HepG2 (cell line): Measurements from ENCODE around the gene NR1H3. TPM values are rescaled to one million over a fixed set of nuclear protein-coding genes. Genes with fewer than 3 reads are reported as not detected.

Experiments used
- DNMT1 ChIP-seq: sonication (generic); formaldehyde crosslinking; IDR thresholded peaks from 2 replicates; pipeline ENCODE4 v1.5.1; 2020; ENCODE audit warnings: mild to moderate bottlenecking, missing genetic modification reagents
- DPF2 ChIP-seq: sonication (generic); formaldehyde crosslinking; IDR thresholded peaks from 2 replicates; pipeline ENCODE4 v1.4.0; 2020; ENCODE audit warnings: mild to moderate bottlenecking, low read depth, missing genetic modification reagents, borderline replicate concordance
- ELF1 ChIP-seq: sonication (generic); formaldehyde crosslinking; IDR thresholded peaks from 2 replicates; pipeline ENCODE4 v1.4.0; 2020; ENCODE audit warnings: missing genetic modification reagents
- GMEB2 ChIP-seq: IDR thresholded peaks from 2 replicates; pipeline ENCODE4 v1.6.1; 2016; ENCODE audit warnings: missing biosample characterization, missing genetic modification reagents, low read depth
- HHEX ChIP-seq: IDR thresholded peaks from 2 replicates; pipeline ENCODE4 v1.6.1; 2016; ENCODE audit warnings: control low read depth
- NR1H2 ChIP-seq: sonication (generic); formaldehyde crosslinking; IDR thresholded peaks from 2 replicates; pipeline ENCODE4 v1.8.1; 2022; ENCODE audit warnings: low read depth, missing genetic modification reagents, borderline replicate concordance
- ONECUT2 ChIP-seq: sonication (generic); formaldehyde crosslinking; IDR thresholded peaks from 2 replicates; pipeline ENCODE4 v1.4.0; 2020; ENCODE audit warnings: missing genetic modification reagents
- RFXAP ChIP-seq: sonication (generic); formaldehyde crosslinking; IDR thresholded peaks from 2 replicates; pipeline ENCODE4 v1.4.0; 2020; ENCODE audit warnings: missing genetic modification reagents, borderline replicate concordance
- TBX3 ChIP-seq: fragments of 450-650 bp; IDR thresholded peaks from 2 replicates; pipeline ENCODE4 v1.6.1; 2017; ENCODE audit warnings: antibody characterized with exemption, mild to moderate bottlenecking, inconsistent platforms, borderline replicate concordance
- ZFP36L1 ChIP-seq: sonication (generic); formaldehyde crosslinking; IDR thresholded peaks from 2 replicates; pipeline ENCODE4 v1.8.0; 2022; ENCODE audit warnings: mild to moderate bottlenecking, missing genetic modification reagents, moderate library complexity
- ZNF136 ChIP-seq: sonication (generic); formaldehyde crosslinking; IDR thresholded peaks from 2 replicates; pipeline ENCODE4 v1.8.1; 2022; ENCODE audit warnings: low read depth, mild to moderate bottlenecking, moderate library complexity, missing genetic modification reagents
- ZNF839 ChIP-seq: sonication (generic); formaldehyde crosslinking; IDR thresholded peaks from 2 replicates; pipeline ENCODE4 v1.4.0; 2020; ENCODE audit warnings: missing genetic modification reagents, mild to moderate bottlenecking, borderline replicate concordance
- polyA plus RNA-seq, 8 experiments: library from polyadenylated mRNA; depleted of rRNA in 3 of 8; stranded (reverse) in 7 of 8; unstranded in 1 of 8; fragments of >200 nt; fragmentation: Illumina TruSeq in 4 of 8; extraction: Trizol in 4 of 8; gene quantifications; 2 replicates each; pipeline versions ENCODE4 v1.2.1 to v1.2.3, GENCODE V29; 2011 to 2016; ENCODE audit warnings: low read depth in 4 of 8, missing spikeins in 1 of 8, mixed read lengths in 1 of 8; ENCODE audit not compliant: insufficient read depth in 1 of 8
- total RNA-seq, 5 experiments: library from RNA; depleted of rRNA; stranded (reverse); fragments of >200 nt; fragmentation: Illumina TruSeq; extraction: Trizol; gene quantifications; 2 replicates each; pipeline ENCODE4 v1.2.3, GENCODE V29; 2016; ENCODE audit warnings: low read depth in 1 of 5
- TF ChIP-seq, protein P1 (sequence below): sonication (generic); formaldehyde crosslinking; IDR thresholded peaks from 2 replicates; pipeline ENCODE4 v1.5.0; 2020; ENCODE audit warnings: missing genetic modification reagents
- TF ChIP-seq, protein P2 (sequence below): sonication (generic); formaldehyde crosslinking; IDR thresholded peaks from 2 replicates; pipeline ENCODE4 v1.5.1; 2020; ENCODE audit warnings: mild to moderate bottlenecking, missing genetic modification reagents, moderate library complexity
- TF ChIP-seq, protein P3 (sequence below): IDR thresholded peaks from 2 replicates; pipeline ENCODE4 v1.6.1; 2012; ENCODE audit warnings: low read length, improper control_type of control experiment

NR1H3 gene
- total and polyA plus RNA-seq, 2 of the 13 experiments (the other 11 are each of a cell fraction or from before 2014, with no cell fraction given): 41.8 to 102 TPM

GRCh38 chr11:47213950-47214565, 43.7 kb upstream of the NR1H3 start (continued):
- TF ChIP-seq, protein P1, sequence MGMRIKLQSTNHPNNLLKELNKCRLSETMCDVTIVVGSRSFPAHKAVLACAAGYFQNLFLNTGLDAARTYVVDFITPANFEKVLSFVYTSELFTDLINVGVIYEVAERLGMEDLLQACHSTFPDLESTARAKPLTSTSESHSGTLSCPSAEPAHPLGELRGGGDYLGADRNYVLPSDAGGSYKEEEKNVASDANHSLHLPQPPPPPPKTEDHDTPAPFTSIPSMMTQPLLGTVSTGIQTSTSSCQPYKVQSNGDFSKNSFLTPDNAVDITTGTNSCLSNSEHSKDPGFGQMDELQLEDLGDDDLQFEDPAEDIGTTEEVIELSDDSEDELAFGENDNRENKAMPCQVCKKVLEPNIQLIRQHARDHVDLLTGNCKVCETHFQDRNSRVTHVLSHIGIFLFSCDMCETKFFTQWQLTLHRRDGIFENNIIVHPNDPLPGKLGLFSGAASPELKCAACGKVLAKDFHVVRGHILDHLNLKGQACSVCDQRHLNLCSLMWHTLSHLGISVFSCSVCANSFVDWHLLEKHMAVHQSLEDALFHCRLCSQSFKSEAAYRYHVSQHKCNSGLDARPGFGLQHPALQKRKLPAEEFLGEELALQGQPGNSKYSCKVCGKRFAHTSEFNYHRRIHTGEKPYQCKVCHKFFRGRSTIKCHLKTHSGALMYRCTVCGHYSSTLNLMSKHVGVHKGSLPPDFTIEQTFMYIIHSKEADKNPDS (CRISPR knock-in tag): no peak
- TF ChIP-seq ELF1 (CRISPR knock-in tag): no peak
- no peak for TF ChIP-seq ZFP36L1 (CRISPR knock-in tag)
- no peak for TF ChIP-seq TBX3
- TF ChIP-seq, protein P2, sequence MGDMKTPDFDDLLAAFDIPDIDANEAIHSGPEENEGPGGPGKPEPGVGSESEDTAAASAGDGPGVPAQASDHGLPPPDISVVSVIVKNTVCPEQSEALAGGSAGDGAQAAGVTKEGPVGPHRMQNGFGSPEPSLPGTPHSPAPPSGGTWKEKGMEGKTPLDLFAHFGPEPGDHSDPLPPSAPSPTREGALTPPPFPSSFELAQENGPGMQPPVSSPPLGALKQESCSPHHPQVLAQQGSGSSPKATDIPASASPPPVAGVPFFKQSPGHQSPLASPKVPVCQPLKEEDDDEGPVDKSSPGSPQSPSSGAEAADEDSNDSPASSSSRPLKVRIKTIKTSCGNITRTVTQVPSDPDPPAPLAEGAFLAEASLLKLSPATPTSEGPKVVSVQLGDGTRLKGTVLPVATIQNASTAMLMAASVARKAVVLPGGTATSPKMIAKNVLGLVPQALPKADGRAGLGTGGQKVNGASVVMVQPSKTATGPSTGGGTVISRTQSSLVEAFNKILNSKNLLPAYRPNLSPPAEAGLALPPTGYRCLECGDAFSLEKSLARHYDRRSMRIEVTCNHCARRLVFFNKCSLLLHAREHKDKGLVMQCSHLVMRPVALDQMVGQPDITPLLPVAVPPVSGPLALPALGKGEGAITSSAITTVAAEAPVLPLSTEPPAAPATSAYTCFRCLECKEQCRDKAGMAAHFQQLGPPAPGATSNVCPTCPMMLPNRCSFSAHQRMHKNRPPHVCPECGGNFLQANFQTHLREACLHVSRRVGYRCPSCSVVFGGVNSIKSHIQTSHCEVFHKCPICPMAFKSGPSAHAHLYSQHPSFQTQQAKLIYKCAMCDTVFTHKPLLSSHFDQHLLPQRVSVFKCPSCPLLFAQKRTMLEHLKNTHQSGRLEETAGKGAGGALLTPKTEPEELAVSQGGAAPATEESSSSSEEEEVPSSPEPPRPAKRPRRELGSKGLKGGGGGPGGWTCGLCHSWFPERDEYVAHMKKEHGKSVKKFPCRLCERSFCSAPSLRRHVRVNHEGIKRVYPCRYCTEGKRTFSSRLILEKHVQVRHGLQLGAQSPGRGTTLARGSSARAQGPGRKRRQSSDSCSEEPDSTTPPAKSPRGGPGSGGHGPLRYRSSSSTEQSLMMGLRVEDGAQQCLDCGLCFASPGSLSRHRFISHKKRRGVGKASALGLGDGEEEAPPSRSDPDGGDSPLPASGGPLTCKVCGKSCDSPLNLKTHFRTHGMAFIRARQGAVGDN (CRISPR knock-in tag): no peak; the same call in 1 of the 2 replicates
- TF ChIP-seq NR1H2 (CRISPR knock-in tag): no peak
- TF ChIP-seq DPF2 (CRISPR knock-in tag): no peak
- no peak for TF ChIP-seq DNMT1 (CRISPR knock-in tag)
- no peak for TF ChIP-seq ONECUT2 (CRISPR knock-in tag)
- TF ChIP-seq RFXAP (CRISPR knock-in tag): peak; percentile 96
- TF ChIP-seq ZNF839 (CRISPR knock-in tag): no peak
- TF ChIP-seq, protein P3, sequence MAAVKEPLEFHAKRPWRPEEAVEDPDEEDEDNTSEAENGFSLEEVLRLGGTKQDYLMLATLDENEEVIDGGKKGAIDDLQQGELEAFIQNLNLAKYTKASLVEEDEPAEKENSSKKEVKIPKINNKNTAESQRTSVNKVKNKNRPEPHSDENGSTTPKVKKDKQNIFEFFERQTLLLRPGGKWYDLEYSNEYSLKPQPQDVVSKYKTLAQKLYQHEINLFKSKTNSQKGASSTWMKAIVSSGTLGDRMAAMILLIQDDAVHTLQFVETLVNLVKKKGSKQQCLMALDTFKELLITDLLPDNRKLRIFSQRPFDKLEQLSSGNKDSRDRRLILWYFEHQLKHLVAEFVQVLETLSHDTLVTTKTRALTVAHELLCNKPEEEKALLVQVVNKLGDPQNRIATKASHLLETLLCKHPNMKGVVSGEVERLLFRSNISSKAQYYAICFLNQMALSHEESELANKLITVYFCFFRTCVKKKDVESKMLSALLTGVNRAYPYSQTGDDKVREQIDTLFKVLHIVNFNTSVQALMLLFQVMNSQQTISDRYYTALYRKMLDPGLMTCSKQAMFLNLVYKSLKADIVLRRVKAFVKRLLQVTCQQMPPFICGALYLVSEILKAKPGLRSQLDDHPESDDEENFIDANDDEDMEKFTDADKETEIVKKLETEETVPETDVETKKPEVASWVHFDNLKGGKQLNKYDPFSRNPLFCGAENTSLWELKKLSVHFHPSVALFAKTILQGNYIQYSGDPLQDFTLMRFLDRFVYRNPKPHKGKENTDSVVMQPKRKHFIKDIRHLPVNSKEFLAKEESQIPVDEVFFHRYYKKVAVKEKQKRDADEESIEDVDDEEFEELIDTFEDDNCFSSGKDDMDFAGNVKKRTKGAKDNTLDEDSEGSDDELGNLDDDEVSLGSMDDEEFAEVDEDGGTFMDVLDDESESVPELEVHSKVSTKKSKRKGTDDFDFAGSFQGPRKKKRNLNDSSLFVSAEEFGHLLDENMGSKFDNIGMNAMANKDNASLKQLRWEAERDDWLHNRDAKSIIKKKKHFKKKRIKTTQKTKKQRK: no peak
- TF ChIP-seq ZNF136: no peak
- TF ChIP-seq HHEX (CRISPR knock-in tag): no peak
- no peak for TF ChIP-seq GMEB2 (CRISPR knock-in tag)
